Stomach smooth muscle (tissue), 2 donors: ENCODE results near the gene COL3A1.

Source experiments
- H3K27ac ChIP-seq: one replicate; pipeline ENCODE4 v1.7.0; 2013; ENCODE audit warnings: mild to moderate bottlenecking, low read length, inconsistent platforms
- H3K27me3 ChIP-seq, 2 donors: one replicate each; pipeline ENCODE4 v1.7.0; 2013; ENCODE audit warnings: low read length in 2 of 2; ENCODE audit not compliant: insufficient read depth in 2 of 2, control insufficient read depth in 1 of 2
- H3K36me3 ChIP-seq, 2 donors: one replicate each; pipeline ENCODE4 v1.7.0; 2013; ENCODE audit warnings: low read length in 2 of 2; ENCODE audit not compliant: control insufficient read depth in 2 of 2, insufficient read depth in 2 of 2
- H3K4me1 ChIP-seq: one replicate; pipeline ENCODE4 v1.7.0; 2013; ENCODE audit warnings: low read length; ENCODE audit not compliant: control insufficient read depth, insufficient read depth
- H3K4me3 ChIP-seq, 2 donors: one replicate each; pipeline ENCODE4 v1.7.0; 2013; ENCODE audit warnings: low read length in 2 of 2
- H3K9ac ChIP-seq, 2 donors: one replicate each; pipeline ENCODE4 v1.7.0; 2013; ENCODE audit warnings: low read length in 2 of 2, mild to moderate bottlenecking in 1 of 2
- H3K9me3 ChIP-seq, 2 donors: one replicate each; pipeline ENCODE4 v1.7.0; 2013; ENCODE audit warnings: low read length in 2 of 2; ENCODE audit not compliant: control insufficient read depth in 2 of 2
- donor health status: healthy.
- donor health status: Pancreatic carcinoma.

COL3A1 gene

GRCh38 chr2:188974164-188974563, at the start of gene COL3A1:
TSS of gene COL3A1 (plus strand) at chr2:188974373. CDS start at chr2:188974490, 117 bp downstream.
- Histone ChIP-seq H3K27ac (peak within 1 kb of the TSS; percentile 86), H3K27me3 (no peaks in the 10 kb centered on the region), H3K4me1 (peaks cover 9% of the 10 kb centered on the region), H3K9ac (peak within 1 kb of the TSS; percentile 83 to 90), H3K9me3 (no peaks in the 10 kb centered on the region), H3K4me3 (peak within 1 kb of the TSS; percentile 81 to 92), H3K36me3 (no peaks in the 10 kb centered on the region)

GRCh38 chr2:188928643-188929042, 45.5 kb upstream of the COL3A1 start:
- no peak overlapping the region for H3K27ac ChIP-seq
- H3K9me3 ChIP-seq = peaks cover 4 to 13% of the 10 kb centered on the region in 2 donors
- H3K27me3 ChIP-seq = no peaks in the 10 kb centered on the region
- no peak overlapping the region for H3K4me3 ChIP-seq
- H3K9ac ChIP-seq = no peak overlapping the region
- no peaks in the 10 kb centered on the region for H3K36me3 ChIP-seq
- no peaks in the 10 kb centered on the region for H3K4me1 ChIP-seq

- Histone ChIP-seq H3K4me1 (no peaks in the 10 kb centered on the region), H3K9me3 (peaks cover 0 to 13% of the 10 kb centered on the region in 2 donors), H3K27me3 (no peaks in the 10 kb centered on the region), H3K36me3 (no peaks in the 10 kb centered on the region), H3K4me3 (no peak overlapping the region), H3K27ac (no peak overlapping the region), H3K9ac (no peak overlapping the region)
Measured at GRCh38 chr2:188931361-188931760, 42.8 kb upstream of the COL3A1 start.

DNA sequence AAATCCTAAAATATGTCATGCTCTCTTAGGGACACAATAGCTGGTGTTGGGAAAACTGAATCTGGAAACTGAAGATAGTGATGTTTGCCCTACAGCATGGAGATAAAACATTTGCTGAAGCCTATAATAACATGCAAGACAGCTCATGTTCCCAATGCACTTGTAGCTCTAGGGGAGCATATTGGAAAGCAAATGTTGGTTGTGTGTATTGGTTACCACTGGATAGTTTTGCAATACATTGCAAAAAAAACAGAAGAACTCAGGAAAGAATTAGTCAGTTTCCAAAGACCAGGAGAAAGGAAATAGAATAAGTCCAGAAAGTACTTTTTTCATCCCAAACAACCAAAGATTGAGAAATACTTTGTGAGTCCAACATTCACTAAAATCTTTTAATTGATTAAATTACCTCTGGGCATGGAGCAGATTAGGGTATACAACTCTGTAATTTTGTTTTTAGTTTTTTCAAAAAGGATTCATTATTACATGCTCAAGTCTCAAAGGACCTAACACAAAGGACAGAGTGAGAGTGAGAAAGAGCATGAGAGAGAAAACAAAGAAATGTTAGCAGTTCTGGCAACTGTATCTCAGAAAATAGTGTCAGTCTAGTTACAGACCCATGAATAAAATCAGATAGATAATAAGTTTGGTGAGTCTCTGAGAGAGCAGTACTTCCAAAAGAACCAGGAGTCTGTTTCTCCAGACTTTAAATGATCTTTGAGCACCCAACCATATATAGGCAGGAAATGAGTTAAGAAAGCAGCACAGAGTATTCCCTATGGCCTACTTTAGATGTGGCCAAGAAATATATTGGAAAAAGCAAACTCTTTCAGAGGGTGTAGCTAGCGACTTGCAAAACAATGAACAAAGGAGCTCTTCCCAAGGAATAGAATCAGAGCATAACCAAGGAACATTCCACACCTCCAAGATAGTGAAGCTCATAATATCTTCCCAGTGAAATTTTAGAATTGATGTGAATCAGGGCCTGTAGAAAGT, 36.6 kb upstream of the COL3A1 start:
- Histone ChIP-seq H3K9me3 (no peaks in the 10 kb centered on the region), H3K4me1 (no peaks in the 10 kb centered on the region), H3K9ac (no peak overlapping the region), H3K27me3 (no peaks in the 10 kb centered on the region), H3K4me3 (no peak overlapping the region), H3K27ac (no peak overlapping the region), H3K36me3 (no peaks in the 10 kb centered on the region)

DNA sequence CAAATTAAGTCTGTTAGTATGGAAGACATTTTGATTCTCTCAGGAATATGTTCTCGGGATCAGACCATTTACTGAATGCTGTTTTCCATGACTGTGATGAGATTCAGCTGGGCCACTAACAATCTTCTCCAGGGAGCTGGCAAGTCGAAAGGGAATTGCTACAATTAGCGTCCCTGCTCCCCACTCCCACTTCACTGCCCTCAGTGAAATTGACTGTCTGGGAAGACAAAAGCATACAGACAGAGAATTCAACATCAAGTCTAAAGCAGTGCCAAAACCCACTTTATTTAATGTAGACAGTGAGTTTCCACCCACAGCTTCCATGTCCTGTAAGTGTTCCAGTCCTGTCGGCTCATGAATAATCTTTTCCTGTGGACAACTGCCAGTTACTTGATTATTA, 34.0 kb upstream of the COL3A1 start:
- Histone ChIP-seq H3K27ac (no peak overlapping the region), H3K4me3 (peak overlapping the region in 1 of 2 donors; percentile 49), H3K9me3 (no peaks in the 10 kb centered on the region), H3K9ac (no peak overlapping the region), H3K27me3 (no peaks in the 10 kb centered on the region), H3K36me3 (no peaks in the 10 kb centered on the region), H3K4me1 (no peaks in the 10 kb centered on the region)

DNA sequence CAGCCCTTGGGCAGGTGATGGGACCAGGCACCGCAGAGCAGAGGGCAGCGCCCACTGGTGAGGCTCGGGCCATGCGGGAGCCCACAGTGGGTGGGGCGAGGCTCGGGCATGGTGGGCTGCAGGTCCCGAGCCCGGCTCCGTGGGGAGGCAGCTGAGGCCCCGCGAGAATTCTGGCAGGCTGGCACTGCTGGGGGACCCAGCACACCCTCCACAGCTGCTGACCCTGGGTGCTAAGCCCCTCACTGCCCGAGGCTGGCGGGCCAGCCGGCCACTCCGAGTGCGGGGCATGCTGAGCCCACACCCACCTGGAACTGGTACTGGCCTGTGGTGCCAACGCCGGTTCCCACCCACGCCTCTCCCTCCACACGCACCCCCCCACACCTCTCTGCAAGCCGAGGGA, 29.7 kb upstream of the COL3A1 start:
- Histone ChIP-seq H3K4me1 (no peaks in the 10 kb centered on the region), H3K4me3 (no peak overlapping the region), H3K9ac (no peak overlapping the region), H3K27ac (no peak overlapping the region), H3K36me3 (no peaks in the 10 kb centered on the region), H3K27me3 (no peaks in the 10 kb centered on the region), H3K9me3 (no peaks in the 10 kb centered on the region)

DNA sequence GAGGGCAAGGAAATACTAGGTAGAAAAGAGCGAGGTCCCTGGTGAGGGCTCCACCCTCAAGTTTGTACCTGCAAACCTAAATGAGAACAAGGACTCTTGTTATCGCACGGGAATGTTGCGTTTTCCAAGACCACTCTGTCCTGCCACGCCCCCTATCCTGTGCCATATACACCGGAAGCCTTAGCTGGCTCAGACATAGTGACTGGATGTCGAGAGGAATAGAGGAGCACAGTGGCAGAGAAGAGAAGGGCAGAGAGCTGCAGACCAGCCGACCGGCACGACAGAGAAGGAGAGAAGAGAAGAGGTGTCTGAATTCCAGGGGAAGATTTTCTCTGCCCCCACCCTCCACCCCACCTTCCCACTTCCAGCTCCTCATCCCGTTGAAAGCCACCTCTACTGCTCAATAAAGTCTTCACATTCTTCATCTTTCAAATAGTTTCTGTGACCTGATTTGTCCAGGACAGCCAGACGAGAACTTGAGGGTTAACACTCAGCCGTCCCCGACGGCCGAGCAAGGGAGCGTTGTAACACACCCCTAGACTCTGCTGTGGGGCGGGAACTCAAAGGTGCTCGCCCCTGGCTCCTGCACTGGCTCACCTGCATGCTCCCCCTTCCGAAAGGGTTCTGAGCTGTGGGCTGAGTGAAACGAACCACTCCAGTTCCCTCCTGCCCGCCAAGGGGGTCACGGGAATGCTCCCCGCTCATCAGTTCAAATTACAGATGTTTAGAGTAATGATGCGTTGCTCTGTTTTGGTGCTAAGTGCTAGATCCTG, 24.9 kb upstream of the COL3A1 start:
- Histone ChIP-seq H3K4me1 (no peaks in the 10 kb centered on the region), H3K9ac (no peak overlapping the region), H3K4me3 (no peak overlapping the region), H3K27me3 (no peaks in the 10 kb centered on the region), H3K9me3 (no peaks in the 10 kb centered on the region), H3K27ac (no peak overlapping the region), H3K36me3 (no peaks in the 10 kb centered on the region)

GRCh38 chr2:188952901-188953300, 21.3 kb upstream of the COL3A1 start:
- no peak overlapping the region for H3K9ac ChIP-seq
- H3K36me3 ChIP-seq = no peaks in the 10 kb centered on the region
- no peak overlapping the region for H3K4me3 ChIP-seq
- H3K4me1 ChIP-seq = no peaks in the 10 kb centered on the region
- no peaks in the 10 kb centered on the region for H3K27me3 ChIP-seq
- no peaks in the 10 kb centered on the region for H3K9me3 ChIP-seq
- H3K27ac ChIP-seq = no peak overlapping the region

DNA sequence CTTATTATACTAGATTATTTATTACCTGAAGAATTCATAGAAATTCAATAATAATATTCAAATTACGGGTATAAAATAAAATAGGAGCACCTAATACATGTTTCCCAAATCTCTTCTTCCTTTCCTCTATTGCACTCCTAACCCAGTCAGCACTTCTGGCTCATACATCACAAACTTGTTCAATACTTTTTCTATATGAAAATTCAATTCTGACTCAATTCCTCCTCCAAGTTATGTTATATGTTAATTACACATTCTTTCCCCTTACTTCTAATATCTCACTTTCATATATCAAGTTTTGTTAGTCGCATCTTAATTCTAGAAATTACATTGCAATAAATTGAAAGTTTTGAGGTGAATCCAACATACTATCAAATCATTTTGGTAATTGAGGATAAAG, 17.9 kb upstream of the COL3A1 start:
- Histone ChIP-seq H3K4me3 (no peak overlapping the region), H3K27ac (no peak overlapping the region), H3K4me1 (no peaks in the 10 kb centered on the region), H3K9ac (no peak overlapping the region), H3K36me3 (no peaks in the 10 kb centered on the region), H3K9me3 (no peaks in the 10 kb centered on the region), H3K27me3 (no peaks in the 10 kb centered on the region)

- Histone ChIP-seq H3K4me1 (no peaks in the 10 kb centered on the region), H3K27ac (no peak overlapping the region), H3K36me3 (no peaks in the 10 kb centered on the region), H3K4me3 (no peak overlapping the region), H3K9ac (no peak overlapping the region), H3K27me3 (no peaks in the 10 kb centered on the region), H3K9me3 (no peaks in the 10 kb centered on the region)
Measured at GRCh38 chr2:188956961-188957360, 17.2 kb upstream of the COL3A1 start.
